HL-60/S4 treated with phorbol 12-myristate 13-acetate at 8.2 ng/mL for 4 days and 3 days (cell line): Measurements from ENCODE around the gene AGFG1.
"Not testable (repeated sequence)": the region's sequence is repeated elsewhere in the genome, so short reads cannot be mapped to it uniquely, and the experiment has no call there.

Experiments
- in situ Hi-C: fragments of 300-500 bp; cut with MboI; formaldehyde crosslinking; loops from 2 replicates; pipeline ENCODE4 v1.15.0; 2022; ENCODE audit warnings: low sequenced_read_pairs

The AGFG1 gene

DNA sequence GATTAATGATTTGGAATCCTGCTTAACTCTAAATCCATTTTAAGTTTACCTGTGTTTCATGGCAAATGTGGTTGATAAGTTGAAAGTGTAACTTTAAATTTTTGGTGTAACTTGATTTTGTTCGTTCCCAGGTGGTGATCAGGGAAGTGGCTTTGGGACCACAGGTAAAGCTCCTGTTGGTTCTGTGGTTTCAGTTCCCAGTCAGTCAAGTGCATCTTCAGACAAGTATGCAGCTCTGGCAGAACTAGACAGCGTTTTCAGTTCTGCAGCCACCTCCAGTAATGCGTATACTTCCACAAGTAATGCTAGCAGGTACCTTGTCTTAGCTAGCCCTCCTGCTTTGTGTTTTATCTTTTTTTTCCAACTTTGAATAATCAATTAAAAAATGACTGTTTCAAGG, 62.8 kb downstream of the AGFG1 start:
- in situ Hi-C loops: no loop called here

DNA sequence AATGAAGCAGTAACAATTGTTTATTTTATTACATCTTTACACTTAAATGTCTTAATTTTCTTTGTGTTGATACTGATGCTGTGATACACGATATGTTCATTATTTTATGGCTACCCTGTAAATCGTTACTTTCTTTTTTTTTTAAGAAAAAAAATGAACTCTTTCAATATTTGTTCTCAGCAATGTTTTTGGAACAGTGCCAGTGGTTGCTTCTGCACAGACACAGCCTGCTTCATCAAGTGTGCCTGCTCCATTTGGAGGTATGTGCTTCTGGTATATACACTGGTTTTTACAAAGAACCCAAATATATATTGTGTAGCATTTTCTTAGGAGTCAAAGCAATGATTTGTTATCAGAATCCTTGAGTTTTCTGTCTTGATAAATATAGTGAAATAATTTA, 64.5 kb downstream of the AGFG1 start:
- in situ Hi-C loops: no loop called here

DNA sequence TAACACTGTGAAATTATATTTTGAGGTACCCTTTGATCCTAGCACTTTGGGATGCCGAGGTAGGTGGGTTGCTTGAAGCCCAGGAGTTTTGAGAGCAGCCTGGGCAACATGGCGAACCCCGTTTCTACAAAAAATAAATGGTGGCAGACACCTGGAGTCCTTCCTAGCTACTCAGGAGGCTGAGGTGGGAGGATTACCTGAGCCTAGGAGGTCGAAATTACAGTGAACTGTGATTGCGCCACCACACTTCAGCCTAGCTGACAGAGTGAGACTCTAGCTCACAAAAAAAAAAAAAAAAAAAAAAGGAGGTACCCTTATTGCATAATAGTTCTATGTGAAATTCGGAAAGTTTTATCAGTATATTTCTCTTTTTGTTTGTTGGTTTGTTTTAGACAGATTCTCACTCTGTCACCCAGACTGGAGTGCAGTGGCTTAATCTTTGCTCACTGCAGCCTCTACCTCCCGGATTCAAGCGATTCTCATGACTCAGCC, 67.6 kb downstream of the AGFG1 start:
- in situ Hi-C loops: no loop called here

DNA sequence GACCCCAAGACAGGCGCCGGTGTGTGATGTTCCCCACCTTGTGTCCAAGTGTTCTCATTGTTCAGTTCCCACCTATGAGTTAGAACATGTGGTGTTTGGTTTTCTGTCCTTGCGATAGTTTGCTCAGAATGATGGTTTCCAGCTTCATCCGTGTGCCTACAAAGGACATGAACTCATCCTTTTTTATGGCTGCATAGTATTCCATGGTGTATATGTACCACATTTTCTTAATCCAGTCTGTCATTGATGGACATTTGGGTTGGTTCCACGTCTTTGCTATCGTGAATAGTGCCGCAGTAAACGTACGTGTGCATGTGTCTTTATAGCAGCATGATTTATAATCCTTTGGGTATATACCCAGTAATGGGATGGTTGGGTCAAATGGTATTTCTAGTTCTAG, 68.4 kb downstream of the AGFG1 start:
- in situ Hi-C loops: not testable (repeated sequence)

- in situ Hi-C loops: no loop called here
Measured at GRCh38 chr2:227545990-227546389, 74.0 kb downstream of the AGFG1 start.

DNA sequence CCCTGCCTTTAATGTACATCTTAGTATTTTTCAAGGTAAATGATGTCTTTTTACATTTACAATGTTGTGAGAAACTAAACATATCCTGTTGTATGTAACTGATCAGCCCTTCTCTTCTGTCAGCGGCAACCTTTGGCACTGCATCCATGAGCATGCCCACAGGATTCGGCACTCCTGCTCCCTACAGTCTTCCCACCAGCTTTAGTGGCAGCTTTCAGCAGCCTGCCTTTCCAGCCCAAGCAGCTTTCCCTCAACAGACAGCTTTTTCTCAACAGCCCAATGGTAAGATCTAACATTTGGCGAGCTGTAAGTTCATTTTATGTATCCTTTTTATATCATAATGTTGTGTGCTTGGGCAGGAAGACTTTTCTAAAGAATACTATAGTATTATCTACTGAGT, 79.9 kb downstream of the AGFG1 start:
- in situ Hi-C loops: no loop called here

GRCh38 chr2:227562581-227562980, 90.6 kb downstream of the AGFG1 start:
- in situ Hi-C loops: no loop called here

GRCh38 chr2:227565080-227565479, 93.1 kb downstream of the AGFG1 start:
- in situ Hi-C loops: no loop called here

DNA sequence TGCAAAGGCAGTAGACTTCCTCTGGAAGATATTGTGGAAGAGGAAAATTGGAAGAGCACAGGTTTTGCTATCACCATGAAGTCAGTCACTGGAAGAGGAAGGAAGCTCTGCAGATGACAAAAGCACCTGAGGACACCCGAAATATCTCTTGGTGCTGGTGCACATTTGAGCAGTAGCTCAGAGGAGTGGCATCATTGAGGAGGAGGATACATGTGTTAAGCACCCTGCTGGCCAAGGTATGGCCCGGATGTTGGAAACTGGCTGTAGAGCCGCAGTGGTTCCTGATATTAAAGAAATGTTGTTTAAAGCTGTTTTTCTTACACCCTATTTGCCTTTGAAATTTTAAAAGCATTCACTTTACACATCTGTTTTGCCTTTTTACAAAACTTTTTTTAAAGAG, 94.1 kb downstream of the AGFG1 start:
- in situ Hi-C loops: no loop called here

GRCh38 chr2:227568852-227569169, 96.9 kb downstream of the AGFG1 start:
- in situ Hi-C loops: no loop called here

- in situ Hi-C loops: no loop called here
Measured at GRCh38 chr2:227570615-227571014, 98.7 kb downstream of the AGFG1 start.

DNA sequence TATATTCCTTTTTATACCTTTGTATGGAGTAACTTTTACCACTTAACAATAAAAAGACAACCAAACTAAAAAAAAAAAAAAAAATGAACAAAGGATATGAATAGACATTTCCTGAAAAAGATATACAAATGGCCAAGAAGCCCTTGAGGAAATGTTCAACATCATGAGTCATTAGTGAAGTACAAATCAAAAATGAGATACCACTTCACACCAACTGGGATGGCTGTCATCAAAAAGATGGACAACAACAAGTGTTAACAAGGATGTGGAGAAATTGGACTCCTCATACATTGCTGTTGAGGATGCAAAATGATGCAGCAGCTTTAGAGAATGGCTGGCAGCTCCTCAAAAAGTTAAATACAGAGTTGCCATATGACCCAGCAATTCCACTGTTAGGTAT, 104.2 kb downstream of the AGFG1 start:
- in situ Hi-C loops: no loop called here

DNA sequence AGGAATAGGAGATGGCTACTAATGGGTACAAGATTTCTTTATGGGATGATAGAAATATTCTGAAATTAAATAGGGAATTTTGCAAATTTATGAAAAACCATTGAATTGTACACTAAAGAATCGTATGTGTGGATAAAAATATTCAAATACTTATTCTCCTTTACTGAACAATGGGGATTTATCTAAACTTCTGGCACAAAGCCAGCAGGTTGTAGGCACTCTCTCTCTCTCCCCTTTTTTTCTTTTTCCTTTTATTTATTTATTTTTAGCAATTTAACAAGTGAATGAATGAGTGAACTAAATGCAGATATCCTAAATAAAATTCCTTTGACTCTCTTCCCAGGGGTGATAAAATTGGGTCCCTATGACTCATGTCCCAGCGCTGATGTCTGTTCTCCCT, 104.9 kb downstream of the AGFG1 start:
- in situ Hi-C loops: no loop called here

GRCh38 chr2:227577555-227577954, 105.6 kb downstream of the AGFG1 start:
- in situ Hi-C loops: no loop called here

DNA sequence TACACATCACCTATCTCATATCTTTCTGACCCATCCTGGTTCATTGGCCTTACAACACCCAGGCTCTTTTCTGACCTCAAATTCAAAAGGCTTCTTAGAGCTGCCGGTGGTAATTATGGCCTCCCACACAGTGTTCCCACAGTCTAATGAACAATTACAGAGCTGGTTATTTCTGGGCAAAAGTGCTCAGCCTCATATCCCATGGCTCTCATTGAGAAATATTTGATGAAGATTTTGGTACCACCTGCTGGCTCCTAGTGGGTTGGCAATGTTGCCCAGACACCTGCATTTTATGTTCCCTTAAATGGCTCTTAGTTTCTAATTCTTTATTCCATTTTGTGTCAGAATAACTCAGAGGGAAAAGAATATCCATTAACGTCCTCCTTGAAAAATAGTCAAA, 106.7 kb downstream of the AGFG1 start:
- in situ Hi-C loops: no loop called here

DNA sequence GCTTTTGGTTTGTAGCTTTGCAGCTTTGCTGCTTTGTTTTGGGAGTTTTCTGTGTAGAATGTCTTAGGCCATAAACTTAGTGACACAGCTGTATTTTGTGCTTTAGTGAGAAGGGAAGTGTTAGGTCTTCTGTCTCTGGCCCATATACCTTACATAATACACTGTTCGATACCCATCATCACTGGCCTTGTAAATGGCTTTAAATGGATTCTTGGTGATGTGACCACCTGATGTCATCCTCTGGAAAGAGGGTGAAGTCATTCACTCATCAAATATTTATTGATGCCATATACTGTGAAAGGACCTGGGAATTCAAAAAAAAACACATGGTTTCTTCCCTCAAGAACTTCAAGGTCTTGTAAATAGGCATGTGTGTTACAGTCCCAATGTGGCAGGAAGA, 107.8 kb downstream of the AGFG1 start:
- in situ Hi-C loops: no loop called here

GRCh38 chr2:227582369-227582768, 110.4 kb downstream of the AGFG1 start:
- in situ Hi-C loops: no loop called here

DNA sequence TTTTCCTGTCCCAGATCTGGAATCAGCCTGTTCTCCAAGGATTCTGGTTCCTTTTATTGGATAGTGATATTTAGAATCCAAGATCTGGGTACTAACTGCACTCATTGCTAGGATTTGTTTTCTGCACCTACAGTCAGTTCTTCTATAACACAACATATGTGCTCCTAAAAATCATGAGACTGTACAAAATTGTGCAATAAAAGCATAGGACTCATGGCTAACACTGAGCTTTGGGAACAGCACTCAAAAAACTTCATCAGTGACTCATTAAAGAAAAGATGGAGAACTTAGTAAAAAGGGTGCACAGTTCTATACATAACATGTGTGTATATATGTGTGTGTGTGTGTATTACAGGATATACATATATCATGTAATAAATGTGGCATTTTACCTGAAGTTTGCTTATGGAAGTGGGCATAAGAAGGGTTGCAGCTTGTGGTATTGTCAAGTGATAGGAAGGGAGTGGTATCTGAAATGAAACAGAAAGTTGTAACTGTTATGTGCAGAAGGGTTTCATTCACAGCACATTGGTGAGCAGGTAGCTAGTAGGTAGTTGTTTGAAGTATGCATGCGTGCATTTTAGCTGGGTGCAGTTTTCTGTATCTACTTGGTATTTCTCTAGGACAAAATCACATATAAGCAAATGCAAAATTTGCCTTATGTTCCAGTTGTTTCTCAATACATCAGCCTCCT, 120.9 kb downstream of the AGFG1 start:
- in situ Hi-C loops: no loop called here

- in situ Hi-C loops: no loop called here
Measured at GRCh38 chr2:227595797-227596196, 123.8 kb downstream of the AGFG1 start.

GRCh38 chr2:227597036-227597435, 125.1 kb downstream of the AGFG1 start:
- in situ Hi-C loops: no loop called here

GRCh38 chr2:227597998-227598397, 126.0 kb downstream of the AGFG1 start:
- in situ Hi-C loops: no loop called here

GRCh38 chr2:227598835-227599503, 127.0 kb downstream of the AGFG1 start, which contains the start of gene SCYGR2:
Gene SCYGR2 (plus strand): TSS chr2:227598893. CDS start chr2:227598893, 0 bp downstream.
- in situ Hi-C loops: not testable (repeated sequence)

GRCh38 chr2:227602358-227602757, 130.4 kb downstream of the AGFG1 start:
- in situ Hi-C loops: no loop called here
